HepG2 (cell line): ENCODE data around the gene OSGIN1. TPM values are rescaled to one million over a fixed set of nuclear protein-coding genes. Genes with fewer than 3 reads are reported as not detected.

Experiments
- ATAC-seq: fragments of 200-7000 bp; cut with Tn5 transposase; 3 replicates; pipeline ENCODE4 v1.9.1; 2020; ENCODE audit warnings: mild to moderate bottlenecking, moderate library complexity
- BruUV-seq: library from RNA; stranded (reverse); fragments of 400-500 nt; replicated peaks from 2 replicates; lab custom pipeline; 2021; lab: Mats Ljungman, UMichigan
- CTCF ChIA-PET: fragments of 300-600 bp; formaldehyde crosslinking; extraction: SDS; loops from one replicate; lab custom pipeline; 2021; ENCODE audit warnings: low total read pairs, inconsistent platforms, low intra/inter-chr PET ratio; lab: Yijun Ruan, JAX
- POLR2A ChIA-PET: fragments of 350-600 bp; sonication (Branson Sonifier 250); formaldehyde crosslinking; loops from one replicate; lab custom pipeline; 2020; ENCODE audit warnings: antibody characterized with exemption, inconsistent platforms; lab: Yijun Ruan, JAX
- DNase-seq: peaks from one replicate; pipeline ENCODE4 v3.0.0-alpha.2; 2015; ENCODE audit warnings: low spot score
- FAIRE-seq: peaks from 3 replicates; lab custom pipeline; 2011; peaks lifted over from hg19 to GRCh38; lab: Jason Lieb, UNC
- H2AFZ ChIP-seq: one replicate; pipeline ENCODE4 v1.6.1; 2011; ENCODE audit warnings: low read length, inconsistent platforms
- H3K27ac ChIP-seq: fragments of 300-600 bp; 3 replicates; pipeline ENCODE4 v1.8.0; 2011; ENCODE audit warnings: mixed run types, mild to moderate bottlenecking, mixed read lengths, low read length, inconsistent platforms; ENCODE audit not compliant: insufficient read depth; ENCODE audit errors: extremely low read length
- H3K27me3 ChIP-seq, 2 experiments: fragments of 200-600 bp in 1 of 2; 2 replicates in 1 of 2; 3 replicates in 1 of 2; pipeline versions ENCODE4 v1.6.0 to v1.8.0; 2011; ENCODE audit warnings: low read length in 2 of 2, mild to moderate bottlenecking in 2 of 2, moderate library complexity in 2 of 2, inconsistent platforms in 1 of 2; ENCODE audit not compliant: insufficient read depth in 2 of 2, control insufficient read depth in 1 of 2
- H3K36me3 ChIP-seq, 2 experiments: fragments of 200-600 bp in 1 of 2; replicated peaks in 1 of 2; 2 replicates in 1 of 2; 3 replicates in 1 of 2; pipeline versions ENCODE4 v1.5.1 to v1.8.0; 2011; ENCODE audit warnings: low read length in 2 of 2, inconsistent platforms in 1 of 2; ENCODE audit not compliant: insufficient read depth in 2 of 2, control insufficient read depth in 1 of 2
- H3K4me1 ChIP-seq: 2 replicates; pipeline ENCODE4 v1.5.1; 2012; ENCODE audit warnings: low read length, inconsistent platforms; ENCODE audit not compliant: insufficient read depth
- H3K4me2 ChIP-seq: 2 replicates; pipeline ENCODE4 v1.6.0; 2011; ENCODE audit warnings: low read depth, low read length, inconsistent platforms
- H3K4me3 ChIP-seq, 3 experiments: fragments of 200-600 bp in 1 of 3; sonication (generic), shearing (Covaris generic) in 1 of 3; replicated peaks in 1 of 3; 2 replicates each; pipeline ENCODE4 v1.5.1; 2011 to 2016; ENCODE audit warnings: low read length in 3 of 3, inconsistent platforms in 2 of 3, low read depth in 2 of 3, mild to moderate bottlenecking in 2 of 3, control low read depth in 1 of 3, mixed read lengths in 1 of 3; ENCODE audit not compliant: insufficient read depth in 1 of 3
- H3K79me2 ChIP-seq: one replicate; pipeline ENCODE4 v1.6.1; 2011; ENCODE audit warnings: low read length, inconsistent platforms; ENCODE audit not compliant: insufficient read depth
- H3K9ac ChIP-seq: 2 replicates; pipeline ENCODE4 v1.6.0; 2011; ENCODE audit warnings: mild to moderate bottlenecking, low read depth, low read length, inconsistent platforms; ENCODE audit not compliant: insufficient read depth
- H3K9me3 ChIP-seq: 2 replicates; pipeline ENCODE4 v1.5.1; 2012; ENCODE audit warnings: mild to moderate bottlenecking, low read length
- H4K20me1 ChIP-seq: 2 replicates; pipeline ENCODE4 v1.6.0; 2011; ENCODE audit warnings: inconsistent platforms, mild to moderate bottlenecking, low read length, moderate library complexity; ENCODE audit not compliant: insufficient read depth
- HNRNPH1 ChIP-seq: fragments of 200-400 bp; formaldehyde crosslinking; optimal IDR thresholded peaks from 2 replicates; pipeline ENCODE3; 2017; ENCODE audit warnings: mild to moderate bottlenecking, low read depth, low read length
- PHF5A ChIP-seq: IDR thresholded peaks from one replicate; pipeline ENCODE4 v1.6.1; 2018; ENCODE audit warnings: low read depth, missing genetic modification reagents; ENCODE audit not compliant: unreplicated experiment
- ZKSCAN1 ChIP-seq: fragments of 150-350 bp; IDR thresholded peaks from 2 replicates; pipeline ENCODE4 v1.6.1; 2014; ENCODE audit warnings: low read length
- WGBS: methylation state at CpG from one replicate; pipeline ENCODE4 v1.1.6; 2017; ENCODE audit warnings: low lambda C conversion rate; 5-methylcytosine and 5-hydroxymethylcytosine counted together
- in situ Hi-C: cut with HindIII; loops from 2 replicates; pipeline ENCODE4 v1.10.0; 2017; ENCODE audit warnings: low pct_unique_long_range_greater_than_20kb; ENCODE audit not compliant: extremely low pct_ligation_motif_present
- intact Hi-C: fragments of 100-400 bp; cut with micrococcal nuclease; formaldehyde crosslinking; loops from one replicate; pipeline ENCODE4 v1.10.0; 2022; ENCODE audit not compliant: unreplicated experiment
- polyA plus RNA-seq, 8 experiments: library from polyadenylated mRNA; depleted of rRNA in 3 of 8; stranded (reverse) in 7 of 8; unstranded in 1 of 8; fragments of >200 nt; fragmentation: Illumina TruSeq in 4 of 8; extraction: Trizol in 4 of 8; gene quantifications; 2 replicates each; pipeline versions ENCODE4 v1.2.1 to v1.2.3, GENCODE V29; 2011 to 2016; ENCODE audit warnings: low read depth in 4 of 8, missing spikeins in 1 of 8, mixed read lengths in 1 of 8; ENCODE audit not compliant: insufficient read depth in 1 of 8
- total RNA-seq, 5 experiments: library from RNA; depleted of rRNA; stranded (reverse); fragments of >200 nt; fragmentation: Illumina TruSeq; extraction: Trizol; gene quantifications; 2 replicates each; pipeline ENCODE4 v1.2.3, GENCODE V29; 2016; ENCODE audit warnings: low read depth in 1 of 5
- TF ChIP-seq, protein P1 (sequence below): sonication (generic); formaldehyde crosslinking; IDR thresholded peaks from 2 replicates; pipeline ENCODE4 v1.5.1; 2020; ENCODE audit warnings: missing genetic modification reagents, mild to moderate bottlenecking, borderline replicate concordance

The OSGIN1 gene
- total and polyA plus RNA-seq, 2 of the 13 experiments (the other 11 are each of a cell fraction or from before 2014, with no cell fraction given), result 20.5 to 27.1 TPM

DNA sequence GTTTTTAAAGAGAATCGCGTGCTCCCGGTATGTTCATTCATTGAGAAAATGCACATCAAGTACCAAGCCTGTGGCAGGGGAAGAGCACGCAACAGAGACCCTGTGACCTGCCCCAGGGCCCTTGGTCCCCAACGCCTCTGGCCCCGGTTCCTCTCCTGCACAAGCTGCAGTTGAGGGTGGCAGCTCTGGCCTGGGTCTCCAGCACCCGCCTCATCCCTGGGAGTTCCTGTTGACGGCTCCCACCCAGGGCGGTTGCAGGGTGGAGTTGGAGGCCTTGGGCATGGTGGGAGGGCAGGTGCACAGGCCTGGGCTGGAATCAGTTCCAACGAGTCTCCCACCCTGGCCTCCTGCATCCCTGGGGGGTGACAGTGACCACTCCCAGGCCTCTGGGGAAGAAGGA lies 20.0 kb downstream of the OSGIN1 start:
- TF ChIP-seq PHF5A, result no peak
- TF ChIP-seq, protein P1, sequence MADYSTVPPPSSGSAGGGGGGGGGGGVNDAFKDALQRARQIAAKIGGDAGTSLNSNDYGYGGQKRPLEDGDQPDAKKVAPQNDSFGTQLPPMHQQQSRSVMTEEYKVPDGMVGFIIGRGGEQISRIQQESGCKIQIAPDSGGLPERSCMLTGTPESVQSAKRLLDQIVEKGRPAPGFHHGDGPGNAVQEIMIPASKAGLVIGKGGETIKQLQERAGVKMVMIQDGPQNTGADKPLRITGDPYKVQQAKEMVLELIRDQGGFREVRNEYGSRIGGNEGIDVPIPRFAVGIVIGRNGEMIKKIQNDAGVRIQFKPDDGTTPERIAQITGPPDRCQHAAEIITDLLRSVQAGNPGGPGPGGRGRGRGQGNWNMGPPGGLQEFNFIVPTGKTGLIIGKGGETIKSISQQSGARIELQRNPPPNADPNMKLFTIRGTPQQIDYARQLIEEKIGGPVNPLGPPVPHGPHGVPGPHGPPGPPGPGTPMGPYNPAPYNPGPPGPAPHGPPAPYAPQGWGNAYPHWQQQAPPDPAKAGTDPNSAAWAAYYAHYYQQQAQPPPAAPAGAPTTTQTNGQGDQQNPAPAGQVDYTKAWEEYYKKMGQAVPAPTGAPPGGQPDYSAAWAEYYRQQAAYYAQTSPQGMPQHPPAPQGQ (CRISPR knock-in tag), result no peak
- Histone ChIP-seq H3K4me2 (no peak overlapping the region), H3K27me3 (peaks cover 5 to 53% of the 10 kb centered on the region in 2 experiments; a peak in 4 of 5 replicates), H2AFZ (no peak overlapping the region), H3K4me3 (no peak overlapping the region), H3K4me1 (peaks cover 17% of the 10 kb centered on the region), H3K27ac (no peak overlapping the region), H3K79me2 (no peaks in the 10 kb centered on the region), H3K36me3 (no peaks in the 10 kb centered on the region), H3K9ac (no peak overlapping the region), H3K9me3 (peaks cover 6% of the 10 kb centered on the region), H4K20me1 (peaks cover 3% of the 10 kb centered on the region; the same call in 1 of the 2 replicates)
- CTCF ChIA-PET, result no interaction called here
- POLR2A ChIA-PET, result no interaction called here
- BruUV-seq, result no TSS peak
- intact Hi-C loops, result loop anchor here (5.0 kb wide), 2 partner anchors 69 to 934 kb away; partner anchors contain the start of gene SLC38A8
- in situ Hi-C loops, result loop anchor here (25.0 kb wide), 1 partner anchor 214 kb away; the partner anchor contains the start of genes ADAD2 and TAF1C
- DNase-seq, result no peak
- 62% methylated on average over 8 of the region's 10 CpGs for WGBS
- no peak for FAIRE-seq
- ATAC-seq, result no peak

DNA sequence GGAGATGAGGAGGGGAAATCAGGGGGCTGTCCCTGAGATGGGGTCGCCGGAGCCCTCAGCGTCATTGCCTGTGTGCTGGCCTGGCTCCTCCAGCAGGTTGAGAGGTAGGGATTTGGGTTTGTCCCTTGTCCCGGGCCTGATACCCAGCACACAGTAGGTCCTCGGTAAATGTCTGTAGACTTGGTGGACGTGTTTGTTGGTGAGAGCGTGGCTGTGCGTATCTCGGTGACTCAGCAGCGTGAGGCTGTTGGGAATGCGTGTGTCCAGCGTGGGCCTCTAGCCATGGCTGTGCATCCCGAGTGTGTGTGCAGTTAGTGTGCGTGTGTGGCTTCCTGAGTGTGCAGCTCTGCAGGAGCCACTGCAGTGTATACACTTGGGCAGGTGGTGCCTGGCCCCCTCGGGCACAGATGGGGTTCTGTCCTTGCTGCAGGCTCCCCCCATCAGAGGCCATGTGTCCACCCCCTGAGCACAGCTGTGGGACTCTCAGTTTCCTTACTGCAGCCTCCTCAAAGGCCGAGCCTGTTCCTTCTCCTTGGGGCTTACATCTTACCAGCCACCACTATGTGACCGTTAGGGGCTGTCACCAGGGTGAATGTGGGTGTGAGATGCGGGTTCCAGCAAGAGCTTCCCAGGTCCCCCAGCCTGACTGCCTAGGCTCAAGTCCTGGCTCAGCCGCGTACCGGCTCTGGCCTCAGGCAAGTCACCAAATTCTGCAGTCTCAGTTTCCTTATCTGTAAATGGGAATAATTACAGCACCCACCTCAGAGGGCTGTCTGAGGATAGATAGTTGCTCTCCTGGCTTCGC lies 20.7 kb downstream of the OSGIN1 start:
- BruUV-seq, result no TSS peak
- CTCF ChIA-PET, result no interaction called here
- H3K27ac ChIP-seq, result no peak overlapping the region

More for the DNA sequence above, 20.7 kb downstream of the OSGIN1 start:
- Histone ChIP-seq H3K4me1 (peaks cover 17% of the 10 kb centered on the region), H2AFZ (no peak overlapping the region), H3K27me3 (peaks cover 5 to 53% of the 10 kb centered on the region in 2 experiments; a peak in 4 of 5 replicates), H4K20me1 (peaks cover 3% of the 10 kb centered on the region; the same call in 1 of the 2 replicates), H3K79me2 (no peaks in the 10 kb centered on the region), H3K36me3 (no peaks in the 10 kb centered on the region), H3K4me2 (no peak overlapping the region), H3K9ac (no peak overlapping the region), H3K4me3 (no peak overlapping the region), H3K9me3 (peaks cover 13% of the 10 kb centered on the region)
- intact Hi-C loops, result loop anchor here (5.0 kb wide), 2 partner anchors 69 to 934 kb away; partner anchors contain the start of gene SLC38A8
- FAIRE-seq (no peak), DNase-seq (no peak), ATAC-seq (no peak)
- TF ChIP-seq HNRNPH1 (no peak), ZKSCAN1 (peak; percentile 66; the same call in 1 of the 2 replicates)
- POLR2A ChIA-PET, result no interaction called here
- in situ Hi-C loops, result loop anchor here (25.0 kb wide), 1 partner anchor 214 kb away; the partner anchor contains the start of genes ADAD2 and TAF1C
- 46% methylated on average over 14 of the region's 22 CpGs for WGBS
